Keratinocyte (primary cell): ENCODE data around the gene PRELID1. TPM values are rescaled to one million over a fixed set of nuclear protein-coding genes. Genes with fewer than 3 reads are reported as not detected.
A peak's percentile ranks its signal among the peaks of the same experiment; 100 is the strongest.

Source experiments
- DNase-seq: peaks from one replicate; pipeline ENCODE4 v3.0.0-alpha.2; 2011; ENCODE audit warnings: low read depth, missing footprints, low spot score
- FAIRE-seq: peaks from 2 replicates; lab custom pipeline; 2011; peaks lifted over from hg19 to GRCh38; lab: Jason Lieb, UNC
- H2AFZ ChIP-seq: 2 replicates; pipeline ENCODE4 v1.6.0; 2012; ENCODE audit warnings: low read length, control low read depth, inconsistent platforms; ENCODE audit not compliant: control insufficient read depth
- H3K27ac ChIP-seq: 2 replicates; pipeline ENCODE4 v1.5.1; 2011; ENCODE audit warnings: low read length; ENCODE audit not compliant: control insufficient read depth, insufficient read depth
- H3K27me3 ChIP-seq: 3 replicates; pipeline ENCODE4 v1.6.0; 2011; ENCODE audit warnings: low read length; ENCODE audit not compliant: control insufficient read depth, insufficient read depth; ENCODE audit errors: extremely low read depth
- H3K36me3 ChIP-seq, 2 experiments: 2 replicates in 1 of 2; 3 replicates in 1 of 2; pipeline ENCODE4 v1.5.1; 2011; ENCODE audit warnings: low read length in 2 of 2, mild to moderate bottlenecking in 1 of 2; ENCODE audit not compliant: control insufficient read depth in 2 of 2, insufficient read depth in 2 of 2; ENCODE audit errors: extremely low read depth in 1 of 2
- H3K4me1 ChIP-seq: 3 replicates; pipeline ENCODE4 v1.5.1; 2011; ENCODE audit warnings: low read length; ENCODE audit not compliant: control insufficient read depth, insufficient read depth; ENCODE audit errors: extremely low read depth
- H3K4me2 ChIP-seq: 3 replicates; pipeline ENCODE4 v1.6.0; 2011; ENCODE audit warnings: low read depth, low read length; ENCODE audit not compliant: control insufficient read depth, insufficient read depth; ENCODE audit errors: extremely low read depth
- H3K4me3 ChIP-seq, 3 experiments: fragments of 200-600 bp in 1 of 3; sonication (generic) in 1 of 3; 2 replicates in 2 of 3; 3 replicates in 1 of 3; pipeline ENCODE4 v1.5.1; 2011 to 2016; ENCODE audit warnings: low read length in 3 of 3, mild to moderate bottlenecking in 3 of 3, control low read depth in 2 of 3, inconsistent platforms in 1 of 3, low read depth in 1 of 3, mixed read lengths in 1 of 3, mixed run types in 1 of 3, moderate library complexity in 1 of 3; ENCODE audit not compliant: control insufficient read depth in 2 of 3, insufficient read depth in 2 of 3; ENCODE audit errors: extremely low read depth in 1 of 3
- H3K79me2 ChIP-seq: 2 replicates; pipeline ENCODE4 v1.6.0; 2012; ENCODE audit warnings: low read length; ENCODE audit not compliant: control insufficient read depth, insufficient read depth
- H3K9ac ChIP-seq: 3 replicates; pipeline ENCODE4 v1.6.0; 2011; ENCODE audit warnings: low read length; ENCODE audit not compliant: control insufficient read depth, insufficient read depth; ENCODE audit errors: extremely low read depth
- H3K9me1 ChIP-seq: 3 replicates; pipeline ENCODE4 v1.6.0; 2011; ENCODE audit warnings: low read length; ENCODE audit not compliant: control insufficient read depth, insufficient read depth; ENCODE audit errors: extremely low read depth
- H3K9me3 ChIP-seq: 2 replicates; pipeline ENCODE4 v1.5.1; 2012; ENCODE audit warnings: low read depth, low read length; ENCODE audit not compliant: control insufficient read depth
- H4K20me1 ChIP-seq: 3 replicates; pipeline ENCODE4 v1.6.0; 2011; ENCODE audit warnings: low read length; ENCODE audit not compliant: control insufficient read depth, insufficient read depth; ENCODE audit errors: extremely low read depth
- CTCF ChIP-seq, 3 experiments: IDR thresholded peaks in 1 of 3; conservative IDR thresholded peaks in 1 of 3; optimal IDR thresholded peaks in 1 of 3; 2 replicates in 2 of 3; 3 replicates in 1 of 3; pipeline versions ENCODE3 to v1.5.1; 2011; ENCODE audit warnings: low read length in 3 of 3, mild to moderate bottlenecking in 3 of 3, moderate library complexity in 2 of 3, control low read depth in 1 of 3, inconsistent platforms in 1 of 3; ENCODE audit not compliant: insufficient read depth in 2 of 3; ENCODE audit errors: extremely low read depth in 1 of 3
- EZH2 ChIP-seq: IDR thresholded peaks from one replicate; pipeline ENCODE4 v1.6.1; 2012; ENCODE audit warnings: inconsistent platforms, mild to moderate bottlenecking, low read length, moderate library complexity
- dilution Hi-C: fragments of 300-500 bp; cut with MboI; formaldehyde crosslinking; loops from one replicate; pipeline ENCODE4 v1.7.0; 2020; ENCODE audit warnings: low sequenced_read_pairs; ENCODE audit not compliant: extremely low pct_ligation_motif_present
- polyA plus RNA-seq, 5 experiments: library from polyadenylated mRNA; depleted of rRNA in 3 of 5; stranded (reverse) in 3 of 5; stranded (forward) in 1 of 5; unstranded in 1 of 5; fragments of >200 nt; gene quantifications; 1 replicate in 1 of 5; 2 replicates in 3 of 5; 3 replicates in 1 of 5; pipeline versions ENCODE4 v1.2.1 to v1.2.3, GENCODE V29; 2011 to 2012; ENCODE audit warnings: missing spikeins in 2 of 5, low read depth in 1 of 5, low replicate concordance in 1 of 5

PRELID1 gene
- polyA plus RNA-seq, 1 donor (not counting 4 experiments of a cell fraction or from before 2014, with no cell fraction given) = 245 TPM

GRCh38 chr5:177271113-177271512, 32.5 kb upstream of the PRELID1 start:
- H3K79me2 ChIP-seq = no peaks in the 10 kb centered on the region
- H3K27ac ChIP-seq = no peak overlapping the region
- peak overlapping the region; percentile 13 for H3K4me2 ChIP-seq
- no peaks in the 10 kb centered on the region for H3K9me3 ChIP-seq
- no peak for FAIRE-seq
- no peak overlapping the region for H2AFZ ChIP-seq
- no peaks in the 10 kb centered on the region for H3K9me1 ChIP-seq
- peaks cover 10 to 26% of the 10 kb centered on the region in 2 experiments for H3K36me3 ChIP-seq
- H3K4me1 ChIP-seq = peaks cover 23% of the 10 kb centered on the region
- TF ChIP-seq CTCF (optimal IDR thresholded peaks at IDR 0.05 in 1 of 3, IDR thresholded peaks at IDR 0.05 in 1 of 3, conservative IDR thresholded peaks at IDR 0.05 in 1 of 3; ENCODE audit: extremely low read depth in 1 of 3, insufficient read depth in 2 of 3, low read length in 3 of 3) (no peak), EZH2 (no peak)
- H3K9ac ChIP-seq = no peak overlapping the region
- DNase-seq = no peak
- no peaks in the 10 kb centered on the region for H3K27me3 ChIP-seq
- H4K20me1 ChIP-seq = no peaks in the 10 kb centered on the region
- H3K4me3 ChIP-seq = no peak overlapping the region
- dilution Hi-C loops = no loop called here

GRCh38 chr5:177275883-177276282, 27.7 kb upstream of the PRELID1 start:
- H4K20me1 ChIP-seq = no peaks in the 10 kb centered on the region
- H3K79me2 ChIP-seq = no peaks in the 10 kb centered on the region
- H3K27ac ChIP-seq = no peak overlapping the region
- H3K9me1 ChIP-seq = peaks cover 2% of the 10 kb centered on the region
- no peak overlapping the region for H3K4me2 ChIP-seq
- dilution Hi-C loops = no loop called here
- H3K4me3 ChIP-seq = no peak overlapping the region
- FAIRE-seq (no peak), DNase-seq (no peak)
- no peaks in the 10 kb centered on the region for H3K9me3 ChIP-seq
- no peak overlapping the region for H3K9ac ChIP-seq
- H3K36me3 ChIP-seq = peaks cover 9 to 16% of the 10 kb centered on the region in 2 experiments
- peaks cover 4% of the 10 kb centered on the region for H3K4me1 ChIP-seq
- TF ChIP-seq EZH2 = no peak
- no peak for TF ChIP-seq CTCF (optimal IDR thresholded peaks at IDR 0.05 in 1 of 3, IDR thresholded peaks at IDR 0.05 in 1 of 3, conservative IDR thresholded peaks at IDR 0.05 in 1 of 3; ENCODE audit: extremely low read depth in 1 of 3, insufficient read depth in 2 of 3, low read length in 3 of 3)
- H2AFZ ChIP-seq = no peak overlapping the region
- H3K27me3 ChIP-seq = no peaks in the 10 kb centered on the region
